HepG2 (cell line): ENCODE measurements around the gene FEM1B. TPM values are rescaled to one million over a fixed set of nuclear protein-coding genes. Genes with fewer than 3 reads are reported as not detected.
A peak's percentile ranks its signal among the peaks of the same experiment; 100 is the strongest.

ENCODE experiments used
- GTF3A ChIP-seq: sonication (generic); formaldehyde crosslinking; conservative IDR thresholded peaks from 2 replicates; pipeline ENCODE4 v1.4.0; 2020; ENCODE audit warnings: mild to moderate bottlenecking, missing genetic modification reagents
- KDM5B ChIP-seq: sonication (generic); formaldehyde crosslinking; IDR thresholded peaks from 2 replicates; pipeline ENCODE4 v1.4.0; 2020; ENCODE audit warnings: missing genetic modification reagents, mild to moderate bottlenecking, borderline replicate concordance
- MAFG ChIP-seq: sonication (generic); formaldehyde crosslinking; IDR thresholded peaks from 2 replicates; pipeline ENCODE4 v1.5.1; 2020; ENCODE audit warnings: mild to moderate bottlenecking, missing genetic modification reagents
- PAXIP1 ChIP-seq: sonication (generic); formaldehyde crosslinking; conservative IDR thresholded peaks from 2 replicates; pipeline ENCODE4 v1.4.0; 2020; ENCODE audit warnings: mild to moderate bottlenecking, missing genetic modification reagents, moderate library complexity
- SMAD1 ChIP-seq: sonication (generic); formaldehyde crosslinking; IDR thresholded peaks from 2 replicates; pipeline ENCODE4 v1.4.0; 2020; ENCODE audit warnings: missing genetic modification reagents, low read depth, mild to moderate bottlenecking, borderline replicate concordance
- TBL1XR1 ChIP-seq: fragments of 150-350 bp; IDR thresholded peaks from 2 replicates; pipeline ENCODE4 v1.6.1; 2014; ENCODE audit warnings: borderline replicate concordance, low read length; ENCODE audit not compliant: partially characterized antibody
- ZBTB10 ChIP-seq: sonication (generic); formaldehyde crosslinking; IDR thresholded peaks from 2 replicates; pipeline ENCODE4 v1.4.0; 2020; ENCODE audit warnings: missing genetic modification reagents, borderline replicate concordance
- ZBTB40 ChIP-seq, 2 experiments: fragments of 450-650 bp in 1 of 2; sonication (generic) in 1 of 2; formaldehyde crosslinking in 1 of 2; IDR thresholded peaks; 2 replicates each; pipeline versions ENCODE4 v1.6.1 to v1.8.0; 2016 to 2022; ENCODE audit warnings: antibody characterized with exemption in 1 of 2, mild to moderate bottlenecking in 1 of 2, missing genetic modification reagents in 1 of 2
- ZFX ChIP-seq: sonication (generic); formaldehyde crosslinking; IDR thresholded peaks from 2 replicates; pipeline ENCODE4 v1.4.0; 2020; ENCODE audit warnings: mild to moderate bottlenecking, low read depth, missing genetic modification reagents, moderate library complexity
- ZNF552 ChIP-seq: sonication (generic); formaldehyde crosslinking; IDR thresholded peaks from 2 replicates; pipeline ENCODE4 v1.9.0; 2022; ENCODE audit warnings: missing genetic modification reagents, mild to moderate bottlenecking, borderline replicate concordance
- ZNF749 ChIP-seq: sonication (generic); formaldehyde crosslinking; IDR thresholded peaks from 2 replicates; pipeline ENCODE4 v1.8.0; 2022; ENCODE audit warnings: mild to moderate bottlenecking, missing genetic modification reagents, moderate library complexity, borderline replicate concordance
- polyA plus RNA-seq, 8 experiments: library from polyadenylated mRNA; depleted of rRNA in 3 of 8; stranded (reverse) in 7 of 8; unstranded in 1 of 8; fragments of >200 nt; fragmentation: Illumina TruSeq in 4 of 8; extraction: Trizol in 4 of 8; gene quantifications; 2 replicates each; pipeline versions ENCODE4 v1.2.1 to v1.2.3, GENCODE V29; 2011 to 2016; ENCODE audit warnings: low read depth in 4 of 8, missing spikeins in 1 of 8, mixed read lengths in 1 of 8; ENCODE audit not compliant: insufficient read depth in 1 of 8
- total RNA-seq, 5 experiments: library from RNA; depleted of rRNA; stranded (reverse); fragments of >200 nt; fragmentation: Illumina TruSeq; extraction: Trizol; gene quantifications; 2 replicates each; pipeline ENCODE4 v1.2.3, GENCODE V29; 2016; ENCODE audit warnings: low read depth in 1 of 5

Gene FEM1B
- total and polyA plus RNA-seq, 2 of the 13 experiments (the other 11 are each of a cell fraction or from before 2014, with no cell fraction given), result 38.1 to 40.0 TPM

DNA sequence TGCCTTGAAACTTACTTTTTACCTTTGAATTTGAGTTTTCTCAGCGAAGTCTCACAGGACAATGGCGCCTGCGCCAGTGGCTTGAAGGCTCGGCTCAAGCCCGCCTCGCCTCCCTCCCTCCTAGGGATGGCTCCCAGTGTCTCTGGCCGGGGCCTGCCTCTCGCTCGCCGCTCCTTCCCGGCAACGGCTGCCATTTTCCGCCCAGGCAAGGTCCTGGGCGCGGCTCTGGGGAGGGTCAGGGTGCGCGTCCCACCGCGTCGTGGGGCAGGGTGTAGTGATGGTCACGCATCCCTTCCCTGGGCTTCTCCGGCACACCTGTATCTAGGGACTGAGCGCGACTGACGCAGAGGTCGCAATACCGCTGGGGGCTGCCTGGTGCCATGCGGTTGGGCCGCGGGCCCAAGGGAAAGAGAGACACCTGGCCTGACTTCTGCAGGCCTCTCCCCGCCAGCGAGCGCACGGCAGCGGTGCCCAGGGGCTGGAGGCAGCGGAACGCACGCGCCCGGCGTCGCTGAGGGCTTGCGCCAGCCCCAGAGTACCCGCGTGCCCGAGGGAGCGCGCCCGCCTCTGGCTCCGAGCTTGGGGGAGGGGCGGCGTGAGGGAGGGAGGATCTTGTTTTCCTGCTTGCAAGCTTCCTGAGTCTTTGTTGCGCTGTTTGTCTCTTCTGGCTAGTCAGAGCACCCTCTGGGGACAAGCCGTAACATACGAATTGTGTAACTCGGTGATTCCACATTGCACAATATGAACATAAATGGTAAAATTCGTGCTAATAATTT is 20.7 kb upstream of the FEM1B start (continued):
- TF ChIP-seq KDM5B (CRISPR knock-in tag) (peak; percentile 62; the same call in 1 of the 2 replicates), TBL1XR1 (no peak), ZNF552 (CRISPR knock-in tag) (0 out of 2 replicates have a peak, but pooled peaks have one; percentile 54), ZFX (CRISPR knock-in tag) (peak; percentile 54; the same call in 1 of the 2 replicates), MAFG (CRISPR knock-in tag) (no peak), ZBTB40 (IDR thresholded peaks at IDR 0.05) (no peak), ZBTB40 (CRISPR knock-in tag; IDR thresholded peaks at IDR 0.05) (peak; percentile 67; the same call in 1 of the 2 replicates), GTF3A (CRISPR knock-in tag) (no peak), SMAD1 (CRISPR knock-in tag) (no peak), ZNF749 (no peak), PAXIP1 (0 out of 2 replicates have a peak, but pooled peaks have one; percentile 34), ZBTB10 (CRISPR knock-in tag) (no peak)
